Anterior cingulate cortex (tissue), 58 donors: ENCODE results near the gene GRAMD1A.
"Not testable (repeated sequence)": the region's sequence is repeated elsewhere in the genome, so short reads cannot be mapped to it uniquely, and the experiment has no call there.

Experiments
- DNase-seq, 58 donors: peaks; one replicate each; lab custom pipeline; 2025; lab: John Stamatoyannopoulos, UW

Gene GRAMD1A

DNA sequence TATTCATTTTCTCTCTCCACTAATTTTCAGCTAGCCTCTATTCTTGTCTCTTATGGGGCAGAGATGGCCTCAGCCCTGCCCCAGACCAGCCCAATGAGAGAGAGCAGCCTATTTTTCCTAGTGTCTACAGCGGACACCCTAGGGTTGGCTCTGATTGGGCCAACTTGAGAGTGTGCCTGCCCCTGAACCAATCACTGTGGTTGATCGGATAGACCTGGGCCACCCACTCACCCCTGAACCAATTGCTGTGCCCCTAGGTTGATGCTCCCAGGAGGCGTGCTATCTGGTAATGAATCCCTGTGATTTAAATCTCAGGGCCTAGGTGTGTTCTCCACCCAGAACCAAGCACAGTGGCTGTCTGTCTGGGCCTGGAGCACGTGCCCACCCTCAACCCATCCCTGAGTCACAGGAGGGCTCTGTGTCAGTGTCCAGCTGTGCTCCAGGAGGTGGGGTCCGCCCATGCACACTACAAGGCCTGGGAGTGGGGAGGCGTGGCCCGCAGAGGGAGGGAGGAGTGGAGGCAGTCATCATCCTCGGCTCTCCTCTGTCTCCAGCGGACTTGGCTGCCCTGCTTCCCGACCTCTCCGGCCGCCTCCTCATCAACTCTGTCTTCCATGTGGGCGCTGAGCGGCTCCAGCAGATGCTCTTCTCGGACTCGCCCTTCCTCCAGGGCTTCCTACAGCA lies 15.3 kb downstream of the GRAMD1A start:
- DNase-seq, result no peak

DNA sequence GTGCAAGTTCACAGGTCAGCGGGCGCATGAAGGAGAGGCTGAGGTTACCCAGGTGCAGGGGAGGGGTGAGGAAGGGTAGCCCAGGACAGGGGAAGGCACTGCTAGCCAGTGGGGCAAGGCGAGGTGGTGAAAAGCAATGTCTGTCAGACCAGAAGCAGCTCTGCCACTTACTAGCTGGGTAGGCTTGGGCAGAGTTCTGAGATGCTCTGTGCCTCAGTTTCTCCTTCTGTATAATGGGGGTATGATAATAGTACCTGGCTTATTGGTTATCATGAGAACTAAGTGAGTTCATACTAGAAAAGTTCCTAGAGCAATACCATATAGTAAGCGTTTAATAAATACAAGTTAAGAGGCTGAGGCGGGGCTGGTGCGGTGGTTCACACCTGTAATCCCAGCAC lies 15.8 kb downstream of the GRAMD1A start:
- no peak for DNase-seq

- peak in 12 of 58 donors; percentile 12 to 45 (median 19) for DNase-seq
These were observed 17.4 kb downstream of the GRAMD1A start for GRCh38 chr19:35017507-35017906.

- DNase-seq, result no peak
These were observed 18.3 kb downstream of the GRAMD1A start for GRCh38 chr19:35018379-35018778.

DNA sequence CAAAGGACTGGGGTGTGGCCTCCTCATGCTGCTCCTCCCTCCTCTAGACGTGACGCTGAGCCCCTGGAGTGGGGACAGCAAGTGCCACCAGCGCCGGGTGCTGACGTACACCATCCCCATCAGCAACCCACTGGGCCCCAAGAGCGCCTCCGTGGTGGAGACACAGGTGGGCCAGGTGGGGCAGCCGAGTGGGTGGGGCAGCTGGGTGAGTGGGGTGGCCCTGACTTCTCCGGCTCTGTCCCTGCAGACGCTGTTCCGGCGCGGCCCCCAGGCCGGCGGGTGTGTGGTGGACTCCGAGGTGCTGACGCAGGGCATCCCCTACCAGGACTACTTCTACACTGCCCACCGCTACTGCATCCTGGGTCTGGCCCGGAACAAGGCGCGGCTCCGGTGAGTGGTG lies 19.0 kb downstream of the GRAMD1A start:
- DNase-seq, result no peak

DNA sequence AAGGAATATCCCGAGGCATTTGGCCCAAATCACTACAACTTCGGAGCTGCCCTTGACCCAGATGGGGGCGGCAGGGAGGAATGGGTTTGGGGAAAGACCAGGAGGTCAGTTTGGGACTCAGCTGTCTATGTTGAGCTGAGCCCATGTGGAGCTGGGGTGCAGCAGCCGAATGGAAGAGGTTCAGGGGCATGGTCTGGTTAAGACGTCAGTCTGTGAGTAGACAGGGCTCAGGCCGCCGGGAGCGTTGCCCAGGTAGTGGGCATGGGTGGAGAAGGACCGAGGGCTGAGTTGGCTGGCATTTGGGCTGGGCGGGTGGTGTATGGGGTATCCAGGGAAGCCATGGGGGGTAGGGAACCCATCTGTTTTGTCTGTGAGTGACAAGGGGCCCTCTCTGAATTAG lies 20.9 kb downstream of the GRAMD1A start:
- no peak for DNase-seq

DNA sequence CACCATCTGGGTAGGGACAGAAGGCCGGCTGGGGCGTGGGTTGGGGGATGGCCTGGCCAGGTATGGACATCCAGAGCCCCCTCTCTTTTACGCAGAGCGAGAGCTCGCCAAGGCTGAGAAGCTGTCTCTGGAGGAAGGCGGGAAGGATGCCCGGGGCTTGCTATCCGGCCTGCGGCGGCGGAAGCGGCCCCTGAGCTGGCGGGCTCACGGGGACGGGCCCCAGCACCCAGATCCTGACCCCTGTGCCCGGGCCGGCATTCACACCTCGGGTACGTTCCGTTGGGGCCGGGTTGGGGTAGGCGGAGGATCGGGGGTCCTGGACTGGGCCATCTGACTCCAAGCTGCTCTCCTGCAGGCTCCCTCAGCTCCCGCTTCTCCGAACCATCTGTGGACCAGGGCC lies 21.5 kb downstream of the GRAMD1A start:
- DNase-seq, result no peak

DNA sequence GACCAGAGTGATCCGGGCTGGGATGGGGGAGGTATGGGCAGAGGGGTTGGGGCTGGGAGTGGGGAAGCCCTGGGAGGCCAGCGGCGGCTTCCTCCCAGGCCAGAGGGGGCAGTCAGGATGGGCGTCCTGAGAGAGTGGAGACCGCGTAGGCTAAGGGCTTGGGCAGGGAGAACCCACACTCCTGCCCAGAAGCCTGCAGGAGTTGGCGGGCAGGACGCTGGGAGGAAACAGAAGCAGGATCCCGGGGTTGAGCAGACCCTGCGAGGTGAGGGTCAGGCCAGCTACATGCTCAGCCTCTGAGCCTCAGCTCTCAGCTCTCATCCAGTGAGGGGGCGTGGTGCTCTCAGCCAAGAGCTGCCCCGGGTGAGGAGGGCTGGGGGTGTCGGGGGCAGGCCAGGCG lies 22.3 kb downstream of the GRAMD1A start:
- no peak for DNase-seq

GRCh38 chr19:35023428-35023827 lies 23.3 kb downstream of the GRAMD1A start:
- peak in 1 of 58 donors; percentile 19 for DNase-seq

GRCh38 chr19:35024095-35024494 lies 24.0 kb downstream of the GRAMD1A start:
- no peak for DNase-seq

- DNase-seq, result no peak
These were observed 25.8 kb downstream of the GRAMD1A start for GRCh38 chr19:35025969-35026368.

DNA sequence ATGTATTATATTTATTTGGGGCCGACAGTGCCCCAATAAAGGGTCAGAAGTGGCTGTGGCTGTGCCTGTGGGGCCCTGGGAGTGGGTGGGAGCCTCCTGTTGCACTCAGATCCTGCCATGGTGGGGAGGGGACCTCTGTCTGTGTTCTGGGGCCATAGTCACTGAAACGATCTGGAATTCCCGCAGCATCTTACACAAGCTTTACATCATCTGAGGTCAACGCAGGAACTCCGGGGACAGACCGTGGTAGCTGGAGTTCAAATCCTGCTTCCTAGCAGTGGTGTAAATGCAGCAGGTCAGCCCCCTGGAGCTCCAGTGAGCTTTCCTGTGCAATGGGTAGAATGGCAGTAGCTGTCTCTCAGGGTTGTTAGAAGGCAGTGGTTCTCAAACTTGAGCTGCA lies 26.3 kb downstream of the GRAMD1A start:
- no peak for DNase-seq

DNA sequence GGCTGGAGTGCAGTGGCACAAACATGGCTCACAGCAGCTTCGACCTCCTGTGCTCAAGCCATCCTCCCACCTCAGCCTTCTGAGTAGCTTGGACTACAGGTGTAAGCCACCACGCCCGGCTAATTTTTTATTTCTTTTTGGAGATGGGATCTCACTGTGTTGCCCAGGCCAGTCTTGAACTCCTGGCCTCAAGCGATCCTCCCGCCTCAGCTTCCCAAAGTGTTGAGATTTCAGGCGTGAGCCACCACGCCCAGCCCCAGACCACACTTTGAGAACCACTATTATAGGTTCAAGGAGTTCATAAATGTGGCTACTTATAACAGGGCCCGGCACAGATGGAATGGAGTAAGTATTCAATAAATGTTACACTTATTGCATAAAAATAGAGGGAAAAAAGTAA lies 26.9 kb downstream of the GRAMD1A start:
- no peak for DNase-seq

DNA sequence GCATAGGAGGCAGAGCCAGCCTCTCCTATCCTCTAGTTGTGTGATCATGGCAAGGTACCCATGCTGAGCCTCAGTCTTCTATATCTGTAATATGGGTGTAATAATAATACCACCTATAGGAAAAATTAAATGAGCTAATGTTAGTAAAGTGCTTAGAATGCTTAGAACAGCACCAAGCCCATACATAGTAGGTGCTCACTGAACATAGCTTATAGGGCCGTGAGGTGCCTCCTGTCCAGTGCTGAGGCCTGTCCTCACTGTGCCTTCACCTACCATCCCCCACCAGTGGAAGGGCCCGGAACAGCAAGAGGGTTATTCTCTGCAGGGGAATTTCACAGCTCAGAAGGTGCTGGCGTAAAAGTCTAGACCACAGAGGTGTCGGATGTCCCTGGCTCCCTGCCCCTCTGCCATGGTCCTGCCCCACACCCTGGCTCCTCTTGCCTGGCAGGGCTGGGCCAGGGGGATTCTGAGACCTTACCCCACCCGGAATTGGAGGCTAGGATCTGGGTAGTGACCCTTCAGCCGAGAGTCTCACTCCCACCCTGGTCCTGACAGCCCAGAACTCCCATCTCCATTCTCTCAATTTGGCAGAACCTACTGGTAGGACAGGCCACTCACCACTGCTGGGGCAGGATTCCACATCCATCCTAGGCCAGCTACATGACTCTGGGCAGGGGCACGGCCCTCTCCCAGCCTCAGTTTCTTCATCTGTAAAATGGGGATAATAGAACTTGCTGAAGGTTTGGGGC lies 27.9 kb downstream of the GRAMD1A start:
- DNase-seq, result no peak

DNA sequence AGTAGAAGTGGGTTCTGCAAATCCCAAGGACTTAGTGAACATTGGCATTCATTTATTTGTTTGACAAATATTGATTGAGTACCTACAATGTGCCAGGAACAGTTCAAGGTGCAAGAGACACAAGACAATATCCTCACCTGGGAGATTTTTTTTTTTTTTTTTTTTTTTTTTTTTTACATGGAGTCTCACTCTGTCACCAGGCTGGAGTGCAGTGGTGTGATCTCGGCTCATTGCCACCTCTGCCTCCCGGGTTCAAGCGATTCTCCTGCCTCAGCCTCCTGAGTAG lies 28.4 kb downstream of the GRAMD1A start:
- DNase-seq, result not testable (repeated sequence)

- not testable (repeated sequence) for DNase-seq
These were observed 29.2 kb downstream of the GRAMD1A start for GRCh38 chr19:35029275-35029736.

- no peak for DNase-seq
These were observed 29.7 kb downstream of the GRAMD1A start for GRCh38 chr19:35029737-35030256.

- DNase-seq, result peak in 38 of 58 donors; percentile 15 to 72 (median 42)
These were observed 30.3 kb downstream of the GRAMD1A start, which contains the start of gene SCN1B for GRCh38 chr19:35030257-35031071. SCN1B (plus strand) TSS chr19:35030470; CDS start chr19:35030821, 351 bp downstream.

DNA sequence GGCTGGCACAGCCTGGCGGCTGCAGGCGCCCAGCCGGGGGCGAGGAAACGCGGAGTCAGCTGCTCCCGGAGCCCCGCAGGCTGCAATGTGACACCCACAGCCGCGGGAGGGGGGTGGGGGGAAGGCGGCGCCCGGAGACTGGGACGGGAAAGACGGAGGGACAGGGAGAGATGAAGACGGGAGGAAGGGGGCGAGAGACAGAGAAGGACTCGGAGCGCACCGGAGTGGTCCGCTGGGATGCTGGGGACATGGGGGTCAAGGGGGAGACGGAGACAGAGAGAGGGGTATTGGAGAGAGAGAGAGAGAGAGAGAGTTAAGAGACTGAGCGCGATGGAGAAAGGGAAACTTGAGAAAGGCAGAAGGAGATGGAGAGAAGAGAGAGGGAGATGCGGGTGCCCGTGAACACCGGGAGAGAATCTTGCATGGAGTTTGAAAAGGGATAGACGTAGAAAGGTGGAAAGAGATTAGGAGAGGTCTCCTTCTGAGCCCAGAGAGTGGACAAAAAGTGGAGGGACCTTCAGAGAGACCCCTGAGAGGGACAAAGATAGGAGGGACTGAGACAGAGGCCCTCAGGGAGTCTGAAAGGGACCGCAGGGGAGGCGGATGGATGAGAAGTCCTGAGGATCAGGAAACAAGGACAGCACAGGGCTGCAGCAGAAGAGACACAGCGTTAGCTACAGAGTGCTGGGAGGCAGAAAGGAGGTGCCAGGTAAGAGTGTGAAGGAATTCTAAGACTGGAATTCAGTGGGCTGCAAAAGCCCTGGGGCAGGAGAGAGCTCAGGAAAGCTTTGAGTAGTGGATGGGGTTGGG lies 31.2 kb downstream of the GRAMD1A start:
- DNase-seq, result peak in 27 of 58 donors; percentile 7 to 53 (median 26)

- no peak for DNase-seq
These were observed 32.3 kb downstream of the GRAMD1A start for GRCh38 chr19:35032356-35032865.
